CD4-positive, alpha-beta T cell treated with Interleukin-10 for 1 hour (primary cell): ENCODE measurements around the gene ANO9.
"Not testable (repeated sequence)": the region's sequence is repeated elsewhere in the genome, so short reads cannot be mapped to it uniquely, and the experiment has no call there.

Experiments used
- DNase-seq: peaks from one replicate; pipeline ENCODE4 v3.0.0-alpha.2; 2020

ANO9 gene

GRCh38 chr11:432501-433100 lies 9.2 kb downstream of the ANO9 start:
- no peak for DNase-seq

GRCh38 chr11:431921-432320 lies 9.9 kb downstream of the ANO9 start:
- no peak for DNase-seq

DNA sequence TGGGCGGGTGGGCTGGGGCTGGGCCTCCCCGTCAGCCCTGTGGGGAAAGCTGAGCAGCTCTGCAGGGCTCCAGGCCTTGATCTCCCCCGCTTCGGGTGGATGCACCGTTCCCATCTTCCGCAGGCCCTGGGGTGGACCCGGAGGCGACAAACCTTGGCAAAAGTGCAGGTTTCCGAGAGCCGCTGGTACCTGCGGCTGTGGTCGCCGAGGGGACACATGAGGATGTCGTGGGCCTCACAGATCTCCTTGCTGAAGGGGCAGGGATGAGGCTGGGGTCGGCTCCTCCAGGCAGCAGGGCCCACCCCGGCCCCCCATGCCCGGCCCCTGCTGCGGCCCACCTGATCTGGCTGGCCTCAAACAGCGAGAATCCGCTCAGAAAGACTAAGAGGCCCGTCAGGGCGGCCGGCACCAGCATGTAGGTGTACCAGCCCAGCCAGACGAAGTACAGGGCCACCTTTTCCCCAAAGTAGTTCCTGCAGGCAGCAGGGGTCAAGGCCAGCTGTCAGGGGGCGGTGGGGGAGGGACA lies 11.8 kb downstream of the ANO9 start:
- DNase-seq, result no peak

DNA sequence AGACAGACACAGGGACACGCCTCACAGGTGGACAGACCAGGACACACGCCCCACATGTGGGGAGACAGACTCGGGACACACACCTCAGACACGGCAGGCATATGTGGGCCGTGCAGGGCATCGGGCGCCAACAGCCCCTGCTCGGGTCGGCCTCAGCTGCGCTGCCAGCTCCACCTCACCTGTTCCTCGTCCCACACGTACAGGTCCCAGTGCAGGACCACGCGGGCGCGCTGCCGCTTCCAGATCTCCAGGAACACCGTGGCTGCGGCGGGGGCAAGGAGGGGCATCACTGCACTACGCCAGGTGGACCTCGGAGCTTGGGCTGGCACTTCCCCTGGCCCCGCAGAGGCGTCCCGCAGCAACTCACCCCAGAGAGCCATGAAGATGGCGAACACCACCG lies 12.4 kb downstream of the ANO9 start:
- no peak for DNase-seq

GRCh38 chr11:428295-428694 lies 13.5 kb downstream of the ANO9 start:
- DNase-seq, result no peak

DNA sequence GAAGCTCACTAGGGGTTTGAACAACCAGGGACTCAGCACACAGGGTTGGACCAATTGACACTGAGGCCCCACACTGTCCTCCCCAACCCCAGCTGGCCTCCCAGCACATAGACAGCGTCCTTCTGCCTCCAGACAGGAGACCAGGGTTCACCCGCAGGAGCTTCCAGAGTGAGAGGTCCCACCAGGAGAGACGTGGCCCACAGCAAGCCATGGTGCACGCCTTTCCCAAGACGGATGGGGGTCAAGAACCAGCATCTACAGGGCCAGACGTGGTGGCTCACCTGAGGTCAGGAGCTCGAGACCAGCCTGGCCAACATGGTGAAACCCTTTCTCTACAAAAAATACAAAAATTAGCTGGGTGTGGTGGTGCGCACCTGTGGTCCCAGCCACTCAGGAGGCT lies 15.0 kb downstream of the ANO9 start:
- DNase-seq, result no peak

DNA sequence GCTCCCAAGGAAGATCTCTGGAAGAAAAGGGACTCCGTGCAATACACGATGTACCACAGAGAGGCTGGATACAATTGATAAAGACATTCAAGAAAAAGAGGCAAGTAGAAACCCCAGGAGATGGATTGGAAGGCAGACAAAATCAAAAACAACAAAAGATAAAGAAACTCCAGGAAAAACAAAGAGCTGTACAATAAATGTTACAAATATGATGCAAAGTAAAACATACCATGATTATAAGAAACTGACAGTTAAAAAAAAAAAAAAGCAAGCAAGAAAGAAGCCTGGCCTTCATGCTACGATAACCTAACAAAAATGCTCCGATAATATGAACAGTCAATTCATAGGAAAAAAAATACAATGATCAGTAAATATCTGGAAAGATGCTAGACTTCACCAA lies 16.5 kb downstream of the ANO9 start:
- DNase-seq, result no peak

DNA sequence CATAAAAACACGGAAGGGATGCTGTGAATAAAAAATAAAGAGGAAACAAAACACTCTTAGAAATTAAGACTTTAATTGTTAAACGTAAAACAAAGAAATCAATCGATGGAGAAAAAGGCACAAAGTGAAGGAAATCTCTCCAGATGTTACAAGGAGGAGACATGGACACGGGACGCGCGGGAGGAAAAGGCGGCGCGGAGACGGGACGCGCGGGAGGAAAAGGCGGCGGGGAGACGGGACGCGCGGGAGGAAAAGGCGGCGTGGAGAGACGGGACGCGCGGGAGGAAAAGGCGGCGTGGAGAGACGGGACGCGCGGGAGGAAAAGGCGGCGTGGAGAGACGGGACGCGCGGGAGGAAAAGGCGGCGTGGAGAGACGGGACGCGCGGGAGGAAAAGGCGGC lies 17.0 kb downstream of the ANO9 start:
- not testable (repeated sequence) for DNase-seq

DNA sequence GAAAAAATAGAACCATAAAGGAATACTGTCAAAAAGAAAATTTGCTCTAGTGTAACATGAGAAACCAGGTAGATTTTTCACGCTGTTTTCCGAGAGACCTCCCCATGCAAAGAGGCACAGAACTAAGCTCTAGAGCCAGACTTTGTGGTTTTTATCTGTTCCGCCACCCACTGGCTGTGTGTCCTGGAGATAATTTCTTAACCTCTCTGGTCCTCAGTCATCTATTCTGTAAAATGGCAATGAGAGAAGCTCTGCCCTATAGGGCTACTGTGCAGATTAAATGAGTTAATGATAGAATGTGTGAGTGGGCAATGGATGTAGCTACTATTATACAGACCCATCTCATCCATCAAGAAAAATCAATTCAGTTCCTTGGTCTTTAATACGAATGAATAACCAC lies 17.6 kb downstream of the ANO9 start:
- DNase-seq, result no peak

DNA sequence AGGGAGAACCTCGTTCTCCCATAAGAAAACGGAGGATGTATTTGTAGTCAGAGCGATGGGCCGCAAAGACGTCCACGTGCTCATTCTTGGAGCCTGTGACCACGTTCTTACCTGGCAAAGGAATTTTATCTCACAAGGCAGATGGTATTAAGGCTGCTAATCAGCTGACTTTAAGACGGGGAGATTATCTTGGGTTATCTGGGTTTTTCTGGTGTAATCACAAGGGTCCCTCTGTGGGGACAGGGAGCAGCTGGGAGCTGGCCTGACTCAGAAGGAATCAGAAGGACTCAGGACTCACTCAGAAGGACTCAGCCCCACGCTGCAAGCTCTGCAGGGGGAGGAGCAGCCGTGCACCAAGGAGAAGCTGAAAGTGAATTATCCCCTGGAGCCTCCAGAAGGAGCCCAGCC lies 19.6 kb downstream of the ANO9 start:
- DNase-seq, result no peak

GRCh38 chr11:420911-421321 lies 20.9 kb downstream of the ANO9 start:
- DNase-seq, result no peak

DNA sequence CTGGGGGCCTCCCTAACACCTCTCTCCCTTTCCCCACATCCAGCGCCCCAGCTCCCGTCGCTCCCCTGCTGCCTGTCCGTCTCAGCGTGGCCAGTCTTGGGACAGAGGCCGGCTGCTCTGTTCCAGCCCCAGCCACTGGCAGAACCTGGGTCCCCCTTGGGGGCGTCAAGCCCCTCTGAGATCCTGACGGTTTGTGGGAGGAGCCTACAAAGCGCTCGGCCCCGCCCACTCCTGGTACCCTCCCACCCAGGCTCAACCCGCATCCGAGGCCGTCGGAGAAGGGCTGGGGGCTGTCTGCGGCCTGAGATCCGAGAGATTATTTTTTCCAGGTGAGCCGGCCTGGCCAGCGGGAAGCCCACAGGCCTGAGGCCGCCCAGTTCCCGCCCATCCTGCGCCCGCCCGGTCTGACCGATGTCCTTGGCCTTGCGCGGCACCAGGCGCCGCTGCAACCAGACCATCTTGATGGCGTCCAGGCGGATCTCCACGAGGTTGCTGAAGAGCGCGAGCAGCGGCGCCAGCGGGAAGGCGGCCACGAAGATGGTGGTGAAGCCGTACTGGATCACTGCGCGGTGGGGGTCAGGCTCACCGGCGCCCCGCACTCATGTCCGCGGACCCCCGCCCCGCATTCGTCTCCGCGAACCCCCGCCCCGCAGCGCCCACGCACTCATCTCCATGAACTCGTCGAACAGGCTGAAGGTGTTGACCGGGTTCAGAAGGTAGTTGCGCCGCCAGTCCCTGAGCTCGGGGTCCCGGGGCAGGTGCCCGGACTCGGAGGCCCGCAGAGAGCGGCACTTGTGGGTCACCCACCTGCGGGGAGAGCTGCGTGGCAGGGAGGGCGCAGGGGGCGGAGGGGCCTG lies 21.5 kb downstream of the ANO9 start:
- DNase-seq, result no peak

GRCh38 chr11:419248-420005 lies 22.4 kb downstream of the ANO9 start:
- no peak for DNase-seq

- no peak for DNase-seq
Measured at GRCh38 chr11:418343-419247, 23.2 kb downstream of the ANO9 start.

DNA sequence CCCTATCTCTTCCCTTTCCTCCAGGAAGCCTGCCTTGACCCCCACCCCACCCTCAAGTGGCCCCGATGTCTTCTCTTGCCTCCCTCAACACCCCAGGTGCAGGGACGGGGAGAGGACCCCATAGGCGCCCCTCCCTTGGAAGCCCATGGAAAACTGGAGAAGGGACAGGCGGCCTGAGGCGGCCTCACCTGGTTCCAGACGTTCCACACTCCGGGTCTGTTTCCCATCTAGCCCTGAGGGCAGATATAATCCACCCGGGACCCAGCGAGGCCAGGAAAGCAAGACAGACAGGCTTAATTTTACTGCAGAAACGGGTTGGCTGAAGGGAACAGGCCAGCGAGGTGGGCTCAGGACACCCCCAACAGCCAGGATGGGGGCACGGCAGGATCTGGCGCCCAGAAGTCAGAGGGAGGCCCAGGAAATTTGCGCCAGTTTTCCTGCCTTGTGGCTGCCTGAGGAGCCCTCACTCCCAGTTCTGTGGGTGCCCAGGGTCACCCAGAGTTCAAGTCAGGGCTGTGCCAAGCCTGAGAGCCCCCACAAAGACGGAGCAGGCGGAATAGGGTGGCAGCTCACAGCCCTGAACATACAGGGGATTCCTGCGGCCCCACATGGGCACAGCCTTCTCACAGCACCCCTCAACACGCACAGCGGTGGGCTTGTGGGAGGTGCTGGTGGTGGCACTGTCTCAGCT lies 24.0 kb downstream of the ANO9 start:
- no peak for DNase-seq

DNA sequence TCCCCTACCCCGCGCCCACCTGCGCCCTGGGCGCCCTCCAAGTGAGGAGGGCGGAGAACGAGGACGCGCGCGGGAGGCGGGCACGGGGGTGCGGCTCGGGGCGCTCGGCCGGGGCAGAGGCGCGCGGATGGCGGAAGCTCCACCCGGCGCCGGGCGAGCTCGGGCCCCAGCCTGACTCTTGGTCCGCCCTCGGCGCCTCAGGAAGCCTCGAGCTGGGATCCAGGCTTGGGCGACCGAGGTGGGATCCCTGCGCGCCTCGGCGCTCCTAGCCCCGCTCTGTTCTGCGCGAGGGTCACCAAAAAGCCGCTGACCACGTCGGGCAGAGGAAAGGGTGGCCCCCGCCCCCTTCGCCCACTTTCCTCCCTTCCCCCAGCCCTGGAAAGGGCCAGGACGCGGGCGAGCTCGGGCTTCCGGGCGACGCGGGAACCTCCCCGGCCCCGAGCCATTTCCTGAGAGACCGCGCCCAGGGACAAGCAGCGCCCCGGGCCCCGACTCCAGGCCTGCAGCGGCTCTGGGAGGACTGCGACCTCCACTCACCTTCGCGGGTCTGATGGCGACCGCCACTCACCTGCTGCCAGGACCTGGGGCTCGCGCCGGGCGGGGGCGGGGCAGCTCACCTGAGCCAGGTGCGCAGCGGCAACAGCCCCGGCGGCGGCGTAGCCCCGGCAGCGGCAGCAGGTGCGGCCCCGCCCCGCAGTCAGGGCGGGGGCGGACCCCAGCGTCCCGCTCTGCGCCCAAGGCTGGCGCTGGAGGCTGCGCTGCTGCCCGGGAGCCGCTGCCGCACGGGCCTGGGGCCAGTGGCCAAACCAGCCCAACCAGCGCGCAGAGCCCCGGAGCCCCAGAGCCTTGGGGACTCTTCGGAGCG lies 24.8 kb downstream of the ANO9 start:
- DNase-seq, result peak; percentile 41

DNA sequence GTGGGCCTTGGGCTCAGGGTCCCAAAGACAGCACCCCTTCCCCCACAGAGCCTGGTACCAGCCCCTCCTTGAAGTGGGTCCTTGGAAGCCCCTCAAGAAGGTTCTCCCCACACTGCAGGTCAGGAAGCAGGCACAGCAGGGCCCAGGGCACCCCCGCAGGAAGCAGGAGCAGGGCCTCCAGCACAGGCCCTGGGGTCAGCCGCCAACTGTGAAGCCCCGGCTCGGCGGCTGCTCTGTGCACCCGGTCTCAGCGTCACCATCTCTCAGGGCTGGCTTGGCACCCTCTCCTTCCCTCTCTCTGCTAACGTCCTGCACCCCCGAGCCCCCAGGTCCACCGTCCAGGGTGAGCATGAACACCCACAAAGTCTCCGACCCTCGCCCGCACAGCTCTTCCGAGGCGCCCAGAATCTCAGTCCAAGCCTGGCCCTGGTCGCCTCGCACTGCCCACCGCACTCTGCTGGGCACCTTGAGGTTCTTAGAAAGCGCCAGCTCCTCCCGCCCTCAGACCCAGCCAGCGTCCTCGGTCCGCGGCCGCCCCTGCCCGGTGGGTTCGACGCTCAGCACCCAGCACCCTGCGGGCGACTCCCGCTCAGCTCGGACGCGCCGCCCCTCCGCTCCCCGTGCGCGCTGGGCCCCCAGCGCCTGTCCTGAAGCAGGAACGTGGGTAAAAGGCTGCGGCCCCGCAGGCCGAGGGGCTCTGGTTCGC lies 25.6 kb downstream of the ANO9 start:
- no peak for DNase-seq

- DNase-seq, result no peak
Measured at GRCh38 chr11:415640-416041, 26.2 kb downstream of the ANO9 start.

DNA sequence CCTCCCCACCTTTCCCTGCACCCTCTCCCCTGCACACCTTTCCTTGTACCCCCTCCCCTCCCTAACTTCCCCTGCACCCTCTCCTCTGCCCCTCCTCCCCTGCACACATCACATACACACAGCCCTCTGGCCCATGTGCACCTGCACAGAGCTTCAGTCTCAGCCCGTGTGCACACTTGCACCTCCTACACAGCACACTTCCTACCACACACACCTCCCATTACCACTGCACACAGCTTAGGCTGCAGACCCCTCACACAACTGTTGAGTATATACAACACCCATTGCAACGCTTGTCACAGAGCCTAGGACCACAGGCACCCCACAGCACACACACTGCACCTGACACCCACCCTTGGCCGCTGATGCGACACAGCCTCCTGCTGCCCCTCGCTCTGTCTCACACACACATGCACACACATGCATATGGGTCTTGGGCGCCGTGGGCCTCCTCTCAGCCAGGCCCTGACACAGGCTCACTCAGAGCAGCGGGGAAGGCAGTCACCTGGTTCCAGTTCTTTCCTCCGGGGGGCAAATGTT lies 27.4 kb downstream of the ANO9 start:
- no peak for DNase-seq
